ENCODE results near the gene SLC26A3. TPM values are rescaled to one million over a fixed set of nuclear protein-coding genes. Genes with fewer than 3 reads are reported as not detected.

The SLC26A3 gene
- total and polyA plus RNA-seq, 4 donors: under 0.01 to 0.49 (median 0.14) TPM

DNA sequence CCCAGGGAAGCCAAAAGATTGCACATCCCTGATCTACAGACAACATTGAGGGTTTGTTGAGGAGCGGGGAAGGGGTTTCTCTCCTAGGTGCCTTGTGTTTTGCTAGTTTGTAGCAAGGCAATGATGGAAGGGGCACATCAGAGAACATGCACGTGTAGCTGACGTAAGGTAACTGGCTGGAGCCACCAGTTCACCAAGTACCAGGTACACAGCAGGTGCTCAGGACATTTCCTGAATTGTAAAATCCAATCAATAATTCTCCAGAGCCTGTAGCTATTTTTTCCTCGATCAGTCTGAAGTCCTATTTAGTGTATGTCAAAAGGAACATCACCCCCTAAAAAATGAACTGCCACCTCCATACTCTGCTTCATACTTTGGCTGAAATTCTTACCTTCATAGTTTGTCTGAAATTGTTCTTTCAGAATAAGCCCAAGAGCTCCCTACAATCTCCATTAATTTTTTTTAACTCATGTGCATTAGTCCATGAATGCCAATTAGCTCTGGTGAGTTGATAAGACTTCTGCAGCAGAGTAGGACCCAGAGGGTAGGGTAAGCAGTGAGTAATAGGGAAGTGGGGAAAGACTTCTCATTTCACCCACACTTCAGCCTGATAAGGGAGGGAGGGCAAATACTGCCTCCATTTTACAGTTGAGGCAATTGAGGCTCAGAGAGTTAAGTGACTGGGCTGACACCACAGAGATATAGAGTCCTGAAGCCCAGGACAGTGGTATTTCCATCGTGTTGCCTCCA, 36.0 kb upstream of the SLC26A3 start:
- Histone ChIP-seq H3K27ac (ENCODE audit: low read depth in 1 of 2, low read length in 2 of 2) (no peak overlapping the region), H3K27me3 (ENCODE audit: control insufficient read depth in 4 of 4, insufficient read depth in 4 of 4, low read length in 3 of 4) (no peaks in the 10 kb centered on the region), H3K36me3 (ENCODE audit: control insufficient read depth in 4 of 4, insufficient read depth in 3 of 4, low read depth in 1 of 4, low read length in 3 of 4) (no peaks in the 10 kb centered on the region), H3K4me1 (ENCODE audit: control insufficient read depth in 4 of 4, insufficient read depth in 4 of 4, low read length in 3 of 4) (peaks cover 0 to 2% (median 0%) of the 10 kb centered on the region in 4 donors), H3K4me3 (ENCODE audit: low read depth in 1 of 3, low read length in 3 of 3) (no peak overlapping the region), H3K9ac (ENCODE audit: low read depth in 1 of 2, low read length in 2 of 2) (no peak overlapping the region), H3K9me3 (ENCODE audit: control insufficient read depth in 4 of 4, low read length in 3 of 4) (no peaks in the 10 kb centered on the region)
- no peak for TF ChIP-seq ZBTB33 (IDR thresholded peaks at IDR 0.05)
- TF ChIP-seq, protein P1, sequence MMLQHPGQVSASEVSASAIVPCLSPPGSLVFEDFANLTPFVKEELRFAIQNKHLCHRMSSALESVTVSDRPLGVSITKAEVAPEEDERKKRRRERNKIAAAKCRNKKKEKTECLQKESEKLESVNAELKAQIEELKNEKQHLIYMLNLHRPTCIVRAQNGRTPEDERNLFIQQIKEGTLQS (IDR thresholded peaks at IDR 0.05): no peak
- no peak for TF ChIP-seq SP1 (IDR thresholded peaks at IDR 0.05)
- no peak for TF ChIP-seq GABPA (IDR thresholded peaks at IDR 0.05 in 1 of 2, conservative IDR thresholded peaks at IDR 0.05 in 1 of 2)
- TF ChIP-seq HNF4G (IDR thresholded peaks at IDR 0.05): no peak
- no peak for TF ChIP-seq RAD21 (IDR thresholded peaks at IDR 0.05)
- TF ChIP-seq, protein P2, sequence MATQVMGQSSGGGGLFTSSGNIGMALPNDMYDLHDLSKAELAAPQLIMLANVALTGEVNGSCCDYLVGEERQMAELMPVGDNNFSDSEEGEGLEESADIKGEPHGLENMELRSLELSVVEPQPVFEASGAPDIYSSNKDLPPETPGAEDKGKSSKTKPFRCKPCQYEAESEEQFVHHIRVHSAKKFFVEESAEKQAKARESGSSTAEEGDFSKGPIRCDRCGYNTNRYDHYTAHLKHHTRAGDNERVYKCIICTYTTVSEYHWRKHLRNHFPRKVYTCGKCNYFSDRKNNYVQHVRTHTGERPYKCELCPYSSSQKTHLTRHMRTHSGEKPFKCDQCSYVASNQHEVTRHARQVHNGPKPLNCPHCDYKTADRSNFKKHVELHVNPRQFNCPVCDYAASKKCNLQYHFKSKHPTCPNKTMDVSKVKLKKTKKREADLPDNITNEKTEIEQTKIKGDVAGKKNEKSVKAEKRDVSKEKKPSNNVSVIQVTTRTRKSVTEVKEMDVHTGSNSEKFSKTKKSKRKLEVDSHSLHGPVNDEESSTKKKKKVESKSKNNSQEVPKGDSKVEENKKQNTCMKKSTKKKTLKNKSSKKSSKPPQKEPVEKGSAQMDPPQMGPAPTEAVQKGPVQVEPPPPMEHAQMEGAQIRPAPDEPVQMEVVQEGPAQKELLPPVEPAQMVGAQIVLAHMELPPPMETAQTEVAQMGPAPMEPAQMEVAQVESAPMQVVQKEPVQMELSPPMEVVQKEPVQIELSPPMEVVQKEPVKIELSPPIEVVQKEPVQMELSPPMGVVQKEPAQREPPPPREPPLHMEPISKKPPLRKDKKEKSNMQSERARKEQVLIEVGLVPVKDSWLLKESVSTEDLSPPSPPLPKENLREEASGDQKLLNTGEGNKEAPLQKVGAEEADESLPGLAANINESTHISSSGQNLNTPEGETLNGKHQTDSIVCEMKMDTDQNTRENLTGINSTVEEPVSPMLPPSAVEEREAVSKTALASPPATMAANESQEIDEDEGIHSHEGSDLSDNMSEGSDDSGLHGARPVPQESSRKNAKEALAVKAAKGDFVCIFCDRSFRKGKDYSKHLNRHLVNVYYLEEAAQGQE (IDR thresholded peaks at IDR 0.05): no peak
- no peak for TF ChIP-seq NR2F2 (IDR thresholded peaks at IDR 0.05)
- no peak for TF ChIP-seq EGR1 (IDR thresholded peaks at IDR 0.05; ENCODE audit: low read depth in 2 of 2)
- 75% methylated on average over 5 of the region's 5 CpGs for WGBS
- no peak for DNase-seq (ENCODE audit: low spot score)

GRCh38 chr7:107838024-107838601, 35.1 kb upstream of the SLC26A3 start:
- Histone ChIP-seq H3K27ac (ENCODE audit: low read depth in 1 of 2, low read length in 2 of 2) (no peak overlapping the region), H3K27me3 (ENCODE audit: control insufficient read depth in 4 of 4, insufficient read depth in 4 of 4, low read length in 3 of 4) (no peaks in the 10 kb centered on the region), H3K9me3 (ENCODE audit: control insufficient read depth in 4 of 4, low read length in 3 of 4) (no peaks in the 10 kb centered on the region), H3K9ac (ENCODE audit: low read depth in 1 of 2, low read length in 2 of 2) (no peak overlapping the region), H3K4me1 (ENCODE audit: control insufficient read depth in 4 of 4, insufficient read depth in 4 of 4, low read length in 3 of 4) (peaks cover 0 to 2% (median 0%) of the 10 kb centered on the region in 4 donors), H3K36me3 (ENCODE audit: control insufficient read depth in 4 of 4, insufficient read depth in 3 of 4, low read depth in 1 of 4, low read length in 3 of 4) (no peaks in the 10 kb centered on the region), H3K4me3 (ENCODE audit: low read depth in 1 of 3, low read length in 3 of 3) (no peak overlapping the region)
- WGBS: 93% methylated on average over 3 of the region's 3 CpGs
- no peak for DNase-seq (ENCODE audit: low spot score)
- TF ChIP-seq RXRA (IDR thresholded peaks at IDR 0.05) (no peak), HNF4A (conservative IDR thresholded peaks at IDR 0.05) (no peak), HNF4G (IDR thresholded peaks at IDR 0.05) (no peak), SP1 (IDR thresholded peaks at IDR 0.05) (no peak), YY1 (IDR thresholded peaks at IDR 0.05) (no peak), EGR1 (IDR thresholded peaks at IDR 0.05; ENCODE audit: low read depth in 2 of 2) (no peak), GABPA (IDR thresholded peaks at IDR 0.05 in 1 of 2, conservative IDR thresholded peaks at IDR 0.05 in 1 of 2) (no peak), NR2F2 (IDR thresholded peaks at IDR 0.05) (no peak), FOXA1 (IDR thresholded peaks at IDR 0.05) (no peak), TAF1 (conservative IDR thresholded peaks at IDR 0.05) (no peak), RAD21 (IDR thresholded peaks at IDR 0.05) (no peak), ZBTB33 (IDR thresholded peaks at IDR 0.05) (no peak)
- TF ChIP-seq, protein P2 (IDR thresholded peaks at IDR 0.05): no peak
- TF ChIP-seq, protein P3, sequence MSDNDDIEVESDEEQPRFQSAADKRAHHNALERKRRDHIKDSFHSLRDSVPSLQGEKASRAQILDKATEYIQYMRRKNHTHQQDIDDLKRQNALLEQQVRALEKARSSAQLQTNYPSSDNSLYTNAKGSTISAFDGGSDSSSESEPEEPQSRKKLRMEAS (IDR thresholded peaks at IDR 0.05): no peak
- TF ChIP-seq, protein P1 (IDR thresholded peaks at IDR 0.05): no peak
